IPS-18c (cell line): ENCODE results near the gene IL9R.
"Not testable (repeated sequence)": the region's sequence is repeated elsewhere in the genome, so short reads cannot be mapped to it uniquely, and the experiment has no call there.

Experiments used
- H3K4me3 ChIP-seq: 2 replicates; pipeline ENCODE4 v1.7.0; 2013; ENCODE audit warnings: low read depth, mild to moderate bottlenecking, low read length, moderate library complexity; ENCODE audit not compliant: insufficient read depth
- H3K9me3 ChIP-seq: one replicate; pipeline ENCODE4 v1.6.1; 2013; ENCODE audit warnings: mild to moderate bottlenecking, low read length, moderate library complexity; ENCODE audit not compliant: control insufficient read depth, insufficient read depth

The IL9R gene, protein sequence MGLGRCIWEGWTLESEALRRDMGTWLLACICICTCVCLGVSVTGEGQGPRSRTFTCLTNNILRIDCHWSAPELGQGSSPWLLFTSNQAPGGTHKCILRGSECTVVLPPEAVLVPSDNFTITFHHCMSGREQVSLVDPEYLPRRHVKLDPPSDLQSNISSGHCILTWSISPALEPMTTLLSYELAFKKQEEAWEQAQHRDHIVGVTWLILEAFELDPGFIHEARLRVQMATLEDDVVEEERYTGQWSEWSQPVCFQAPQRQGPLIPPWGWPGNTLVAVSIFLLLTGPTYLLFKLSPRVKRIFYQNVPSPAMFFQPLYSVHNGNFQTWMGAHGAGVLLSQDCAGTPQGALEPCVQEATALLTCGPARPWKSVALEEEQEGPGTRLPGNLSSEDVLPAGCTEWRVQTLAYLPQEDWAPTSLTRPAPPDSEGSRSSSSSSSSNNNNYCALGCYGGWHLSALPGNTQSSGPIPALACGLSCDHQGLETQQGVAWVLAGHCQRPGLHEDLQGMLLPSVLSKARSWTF

GRCh38 chrX:155997436-155997835 lies at the start of gene IL9R:
Gene IL9R, plus strand, starts transcription at chrX:155997696. Its CDS starts 64 bp downstream, at chrX:155997760.
- Histone ChIP-seq H3K4me3 (no peak within 1 kb of the TSS), H3K9me3 (peaks cover 7% of the 10 kb centered on the region)

GRCh38 chrX:155949098-155949497 lies 48.4 kb upstream of the IL9R start:
- Histone ChIP-seq H3K9me3 (peaks cover 4% of the 10 kb centered on the region), H3K4me3 (no peak overlapping the region)

DNA sequence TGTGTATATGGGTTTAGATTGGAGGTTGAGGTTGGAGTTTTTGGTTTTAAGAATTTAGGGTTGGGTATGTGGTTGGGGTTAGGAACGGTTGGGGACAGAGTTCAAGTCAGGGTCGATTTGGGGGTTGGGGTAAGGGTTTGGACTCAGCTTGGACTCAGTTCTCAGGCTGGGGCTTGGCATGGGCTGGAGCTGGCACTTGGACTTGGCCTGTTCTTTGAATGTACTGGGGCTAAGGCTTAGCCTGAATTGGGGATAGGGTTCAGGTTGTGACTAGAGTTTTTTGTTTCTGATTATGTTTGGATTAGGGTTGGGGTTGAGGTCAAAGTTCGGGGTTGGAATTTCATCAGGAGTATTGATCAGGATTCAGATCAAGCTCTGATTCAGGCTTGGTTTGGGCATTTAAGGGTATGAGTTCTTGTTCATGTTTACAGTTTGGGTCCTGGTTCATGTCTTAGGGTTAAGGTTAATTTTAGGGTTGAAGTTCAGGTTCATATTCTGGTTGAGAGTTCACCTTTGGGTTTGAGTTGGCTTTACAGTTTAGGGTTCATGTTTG lies 46.2 kb upstream of the IL9R start:
- H3K4me3 ChIP-seq: no peak overlapping the region
- H3K9me3 ChIP-seq: peaks cover 7% of the 10 kb centered on the region

- no peak overlapping the region for H3K4me3 ChIP-seq
- H3K9me3 ChIP-seq: peaks cover 4% of the 10 kb centered on the region
These were observed 44.4 kb upstream of the IL9R start for GRCh38 chrX:155953055-155953454.

DNA sequence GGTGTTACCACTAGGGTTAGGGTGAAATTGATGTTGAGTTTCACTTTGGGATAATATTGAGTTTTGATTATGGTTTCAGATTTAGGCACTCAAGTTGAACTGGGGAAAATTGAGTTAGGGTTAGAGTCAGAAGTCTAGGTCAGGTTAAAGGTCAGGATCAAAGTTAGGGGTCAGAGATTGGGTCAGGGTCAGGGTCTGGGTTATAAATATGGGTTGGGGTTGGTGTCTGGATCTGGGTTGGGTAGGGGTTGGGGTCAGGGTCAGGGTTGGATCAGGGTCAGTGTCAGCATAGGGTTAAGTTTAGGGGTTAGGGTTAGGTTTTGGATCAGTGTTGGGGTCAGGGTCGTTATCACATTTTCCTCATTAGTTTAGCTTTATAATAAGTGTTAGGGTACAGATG lies 42.7 kb upstream of the IL9R start:
- Histone ChIP-seq H3K4me3 (no peak overlapping the region), H3K9me3 (peaks cover 4% of the 10 kb centered on the region)

DNA sequence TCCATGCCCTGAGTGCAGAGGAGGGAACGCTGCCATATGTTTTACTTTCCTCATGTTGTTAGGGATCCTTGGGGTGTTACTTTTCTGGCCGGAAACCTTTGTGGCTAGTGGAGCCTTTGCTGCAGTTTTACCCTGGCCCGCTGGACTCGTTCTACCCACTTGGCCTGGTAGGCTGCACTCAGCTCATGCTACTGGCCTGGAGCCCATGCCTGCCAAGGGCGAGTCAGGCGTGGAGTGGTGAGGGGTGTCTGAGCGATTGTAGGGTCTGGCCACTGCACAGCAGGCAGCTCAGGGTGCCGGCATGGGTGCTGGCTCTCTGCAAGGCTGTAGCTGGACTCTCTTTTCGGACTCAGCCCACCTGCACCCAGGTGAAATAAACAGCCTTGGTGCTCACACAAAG lies 41.4 kb upstream of the IL9R start:
- H3K9me3 ChIP-seq: peaks cover 4% of the 10 kb centered on the region
- H3K4me3 ChIP-seq: no peak overlapping the region

DNA sequence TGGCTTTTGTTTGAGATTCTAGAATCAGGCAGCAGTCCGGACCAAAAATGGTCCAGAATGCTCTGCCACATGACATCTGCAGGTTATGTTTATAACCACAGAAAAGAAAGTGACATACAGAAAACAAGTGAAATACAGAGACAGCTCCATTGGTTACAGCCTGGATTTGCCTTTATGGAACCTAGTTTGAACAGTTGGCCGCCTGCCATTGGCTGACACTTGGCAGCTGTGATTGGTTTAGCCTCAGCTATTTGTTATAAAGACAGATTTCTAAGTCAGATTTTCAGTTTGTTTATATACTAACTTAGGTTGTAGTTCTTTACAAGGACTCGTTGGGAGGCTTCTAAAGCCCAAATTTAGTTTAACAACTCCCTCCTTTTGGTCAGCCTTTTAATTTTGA lies 40.8 kb upstream of the IL9R start:
- Histone ChIP-seq H3K4me3 (no peak overlapping the region), H3K9me3 (peaks cover 4% of the 10 kb centered on the region)

DNA sequence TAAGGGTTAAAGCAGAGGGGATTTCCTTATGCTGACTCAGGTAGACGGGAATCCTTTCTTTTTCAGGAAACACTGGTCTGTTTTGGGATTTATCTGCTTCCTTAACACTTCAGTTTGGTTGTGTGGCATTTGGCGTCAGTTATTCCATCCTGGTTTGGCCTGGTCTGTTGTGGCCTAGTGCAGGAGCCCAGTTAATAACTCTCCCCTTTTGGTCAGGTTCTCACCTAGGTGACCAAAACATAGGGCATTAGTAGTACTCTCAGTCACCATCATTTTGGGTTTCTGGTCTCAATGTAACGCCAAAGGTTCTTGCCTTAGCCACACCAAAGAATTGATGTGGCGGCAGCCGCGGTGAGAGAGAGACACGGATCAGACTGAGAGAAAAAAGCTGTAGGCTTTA lies 39.7 kb upstream of the IL9R start:
- H3K9me3 ChIP-seq: peaks cover 4% of the 10 kb centered on the region
- 0 out of 2 replicates have a peak overlapping the region, but pooled peaks have one; percentile 1 for H3K4me3 ChIP-seq

DNA sequence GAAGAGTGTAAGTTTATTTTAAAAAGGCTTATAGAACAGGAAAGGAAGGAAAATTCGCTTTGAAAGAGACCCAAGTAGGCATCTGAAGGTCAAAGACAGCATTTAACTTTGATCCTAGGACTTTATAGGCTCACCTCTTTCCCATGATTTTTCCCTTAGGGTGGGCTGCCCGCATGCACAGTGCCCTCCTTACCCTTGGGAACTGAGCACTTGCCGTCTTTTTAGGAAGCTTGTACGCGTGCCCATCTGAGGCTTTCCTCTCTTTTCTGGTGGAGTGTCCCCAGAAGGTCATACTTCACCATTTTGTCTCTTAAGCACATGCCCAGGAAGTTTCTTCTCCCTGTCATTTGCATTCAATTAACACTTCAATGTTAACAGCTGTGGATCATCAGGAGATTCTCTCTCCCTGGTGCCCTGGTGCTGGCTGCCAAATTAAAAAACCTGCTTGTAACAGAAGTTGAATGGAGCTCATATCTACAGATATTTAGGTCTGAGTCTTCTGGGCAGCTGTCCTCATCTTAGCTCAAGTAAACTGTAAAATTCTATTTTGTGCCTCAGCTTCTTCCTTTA lies 38.4 kb upstream of the IL9R start:
- Histone ChIP-seq H3K4me3 (peak overlapping the region; percentile 34; the same call in 1 of the 2 replicates), H3K9me3 (peaks cover 6% of the 10 kb centered on the region)

GRCh38 chrX:155962906-155963305 lies 34.6 kb upstream of the IL9R start:
- Histone ChIP-seq H3K4me3 (no peak overlapping the region; the same call in 1 of the 2 replicates), H3K9me3 (peaks cover 6% of the 10 kb centered on the region)

DNA sequence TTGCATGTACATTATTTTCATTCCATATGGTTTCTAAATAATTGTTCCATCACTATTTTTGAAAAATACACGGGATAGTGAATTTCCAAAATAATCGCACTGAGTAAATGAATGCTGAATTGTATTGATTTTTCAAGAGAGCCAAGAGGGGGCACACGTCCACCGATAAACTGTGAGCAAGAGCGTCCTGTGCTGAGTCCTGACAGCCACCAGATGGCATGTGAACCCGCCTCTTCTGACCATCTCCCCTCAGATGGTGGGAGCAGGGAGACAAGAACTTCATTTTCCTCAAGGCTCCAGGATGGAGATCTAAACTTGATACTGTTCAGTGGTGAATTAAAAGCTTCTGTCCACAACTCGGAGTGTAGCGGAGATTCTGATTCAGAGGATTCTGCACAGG lies 30.6 kb upstream of the IL9R start:
- Histone ChIP-seq H3K4me3 (no peak overlapping the region), H3K9me3 (peaks cover 6% of the 10 kb centered on the region)

DNA sequence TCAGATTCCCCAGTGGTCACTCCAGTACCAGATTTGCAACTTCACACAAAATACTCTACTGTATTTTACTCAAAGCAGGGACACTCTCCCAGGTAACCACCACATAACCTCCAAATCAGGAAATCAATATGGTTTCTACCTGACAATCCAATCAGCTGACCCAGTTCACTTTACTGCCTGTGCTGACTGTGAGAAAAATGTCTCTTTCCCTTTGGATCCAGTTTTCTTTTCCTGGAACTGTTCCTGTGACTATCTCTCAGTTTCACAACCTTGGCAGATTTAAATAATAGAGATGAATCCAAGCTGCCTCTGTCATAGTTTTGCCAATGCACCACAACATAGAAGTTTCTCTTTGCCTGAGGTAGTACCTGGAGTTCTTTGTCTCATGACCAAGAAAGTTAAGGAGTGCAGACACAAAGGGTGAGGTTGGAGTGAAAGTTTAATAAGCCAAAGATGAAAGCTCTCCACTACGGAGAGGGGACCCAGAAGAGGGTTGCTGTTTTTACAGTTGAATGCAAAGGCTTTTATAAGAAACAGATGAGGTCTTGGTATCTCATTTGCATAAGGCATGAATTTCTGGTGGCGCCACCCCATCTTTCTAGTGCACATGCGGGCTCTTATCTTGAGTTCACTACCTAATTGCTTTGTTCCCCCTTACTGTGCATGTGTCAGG lies 29.7 kb upstream of the IL9R start:
- Histone ChIP-seq H3K4me3 (no peak overlapping the region), H3K9me3 (peaks cover 8% of the 10 kb centered on the region)

GRCh38 chrX:155968326-155968661 lies 29.2 kb upstream of the IL9R start:
- no peak overlapping the region for H3K4me3 ChIP-seq

GRCh38 chrX:155968791-155969190 lies 28.7 kb upstream of the IL9R start:
- Histone ChIP-seq H3K4me3 (no peak overlapping the region), H3K9me3 (peaks cover 6% of the 10 kb centered on the region)

More at GRCh38 chrX:155968326-155968661, 29.2 kb upstream of the IL9R start:
- peaks cover 6% of the 10 kb centered on the region for H3K9me3 ChIP-seq

- not testable (repeated sequence) for H3K9me3 ChIP-seq, H3K4me3 ChIP-seq
These were observed 25.8 kb upstream of the IL9R start for GRCh38 chrX:155971658-155972057.

DNA sequence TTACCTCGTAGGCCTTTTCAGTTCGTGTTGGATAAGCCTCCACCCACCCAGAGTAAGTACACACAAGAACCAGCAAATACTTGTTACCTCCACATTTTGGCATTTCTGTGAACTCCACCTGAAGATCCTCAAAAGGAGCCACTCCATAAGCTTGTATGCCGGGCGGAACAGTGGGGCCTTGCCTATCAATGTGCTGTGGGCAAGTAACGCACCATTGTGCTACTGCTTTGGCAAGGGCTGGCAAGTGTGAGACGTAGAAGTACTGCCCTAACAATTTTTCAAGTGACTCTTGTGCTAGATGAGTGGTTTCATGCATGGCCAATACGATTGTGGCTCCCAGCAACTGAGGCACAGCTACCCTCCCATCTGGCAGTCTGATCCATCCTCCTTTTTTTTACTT lies 25.3 kb upstream of the IL9R start:
- not testable (repeated sequence) for H3K9me3 ChIP-seq, H3K4me3 ChIP-seq

- H3K9me3 ChIP-seq: peaks cover 5% of the 10 kb centered on the region
These were observed 14.2 kb upstream of the IL9R start for GRCh38 chrX:155983326-155983725.

DNA sequence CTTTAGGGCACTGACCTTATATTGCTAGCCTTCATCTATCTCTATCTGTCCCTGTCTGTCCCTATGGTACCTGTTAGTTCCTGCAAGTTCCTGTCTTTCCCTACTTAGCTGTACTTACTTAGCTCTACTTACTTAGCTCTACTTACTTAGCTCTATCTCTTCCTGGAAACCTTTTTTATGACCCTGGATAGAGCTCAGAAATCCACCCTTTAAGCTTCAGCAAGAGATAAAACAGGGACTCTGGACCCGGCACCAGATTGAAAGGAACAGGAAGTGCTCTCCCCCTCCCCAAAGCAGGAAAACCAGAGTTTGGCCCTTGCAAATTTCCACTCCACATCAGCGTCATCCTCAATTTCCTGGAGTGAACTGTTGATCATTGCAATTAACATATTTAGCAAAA lies 12.3 kb upstream of the IL9R start:
- H3K9me3 ChIP-seq: peaks cover 5% of the 10 kb centered on the region
- H3K4me3 ChIP-seq: no peak overlapping the region

More at GRCh38 chrX:155983326-155983725, 14.2 kb upstream of the IL9R start:
- H3K4me3 ChIP-seq: no peak overlapping the region
